GM18907 (cell line): ENCODE measurements around the gene SEC24D.

Source experiments
- ATAC-seq: cut with Tn5 transposase; IDR thresholded peaks from one replicate; pipeline ENCODE4 v1.9.1; 2021; ENCODE audit warnings: mild to moderate bottlenecking, moderate library complexity; ENCODE audit not compliant: unreplicated experiment

The SEC24D gene

GRCh38 chr4:118774989-118775388, 60.9 kb downstream of the SEC24D start:
- no peak for ATAC-seq

- no peak for ATAC-seq
Measured at GRCh38 chr4:118774321-118774720, 61.6 kb downstream of the SEC24D start.

DNA sequence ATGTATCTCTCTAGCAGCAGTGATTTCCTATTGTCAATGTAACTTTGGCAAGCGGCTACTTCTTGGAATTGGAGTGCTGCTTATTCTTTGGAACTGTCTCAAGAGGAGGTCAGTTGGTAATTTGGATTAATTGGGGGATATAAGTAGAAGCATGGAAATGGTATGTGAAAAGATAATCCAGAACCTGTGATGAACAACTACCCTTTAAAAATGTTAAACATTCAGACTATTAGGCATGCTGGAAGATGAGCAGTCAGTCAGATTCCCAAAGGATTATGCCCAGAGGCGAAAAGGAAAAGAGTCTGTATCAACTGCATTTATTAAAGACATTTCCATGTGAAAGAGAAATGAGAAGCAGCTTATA, 62.5 kb downstream of the SEC24D start:
- no peak for ATAC-seq

DNA sequence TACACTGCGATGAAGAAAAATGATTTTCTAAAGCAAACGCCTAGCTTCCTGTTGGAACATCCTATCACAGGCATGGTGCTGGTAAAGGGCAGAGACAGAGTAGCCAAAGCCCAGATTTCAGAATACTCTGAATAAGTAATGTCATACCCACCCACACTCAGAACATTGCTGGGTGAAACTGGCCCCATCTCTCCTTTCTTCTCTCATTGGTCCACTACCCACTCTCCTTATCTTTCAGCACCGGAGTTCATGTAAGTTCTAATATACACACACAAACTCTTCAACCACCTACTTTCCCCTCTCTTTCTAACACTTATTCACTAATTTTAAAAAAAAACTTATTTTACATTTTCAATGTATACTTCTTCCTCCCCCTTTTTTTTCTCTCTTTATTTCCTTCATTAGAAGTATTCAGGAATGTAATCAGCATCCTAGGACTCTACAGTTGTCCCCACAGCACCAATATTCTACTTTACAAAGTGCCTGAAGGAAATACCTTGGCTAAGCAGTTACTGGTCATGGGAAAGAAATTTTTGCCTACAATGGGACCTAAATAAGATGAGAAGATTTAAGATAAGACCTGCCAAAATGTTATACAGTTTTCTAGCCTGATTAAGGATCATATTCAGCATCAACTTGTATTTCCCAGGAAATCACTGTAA, 63.0 kb downstream of the SEC24D start:
- no peak for ATAC-seq

GRCh38 chr4:118772081-118772766, 63.7 kb downstream of the SEC24D start:
- peak; percentile 71 for ATAC-seq

GRCh38 chr4:118770741-118771187, 65.2 kb downstream of the SEC24D start:
- ATAC-seq = no peak

DNA sequence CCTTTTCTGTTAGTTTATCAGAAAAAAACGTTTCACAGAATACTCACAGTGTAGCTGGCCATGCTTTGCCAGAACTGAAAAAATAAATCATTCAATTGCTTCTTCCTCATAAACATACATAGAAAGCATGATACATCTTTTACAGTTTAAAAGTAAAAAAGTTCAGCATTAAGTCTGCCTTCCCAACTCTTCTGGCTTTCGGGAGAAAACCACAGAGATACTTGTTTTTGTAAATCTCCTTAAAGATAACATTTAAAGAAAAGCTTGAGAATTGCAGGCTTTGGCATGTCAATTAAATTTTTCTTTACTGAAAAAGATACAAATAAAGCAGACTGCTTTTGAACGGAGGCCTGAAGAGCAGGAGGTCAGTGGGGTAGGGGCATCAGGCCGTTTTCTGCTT, 66.8 kb downstream of the SEC24D start:
- no peak for ATAC-seq

- ATAC-seq = no peak
Measured at GRCh38 chr4:118767109-118767508, 68.8 kb downstream of the SEC24D start.

DNA sequence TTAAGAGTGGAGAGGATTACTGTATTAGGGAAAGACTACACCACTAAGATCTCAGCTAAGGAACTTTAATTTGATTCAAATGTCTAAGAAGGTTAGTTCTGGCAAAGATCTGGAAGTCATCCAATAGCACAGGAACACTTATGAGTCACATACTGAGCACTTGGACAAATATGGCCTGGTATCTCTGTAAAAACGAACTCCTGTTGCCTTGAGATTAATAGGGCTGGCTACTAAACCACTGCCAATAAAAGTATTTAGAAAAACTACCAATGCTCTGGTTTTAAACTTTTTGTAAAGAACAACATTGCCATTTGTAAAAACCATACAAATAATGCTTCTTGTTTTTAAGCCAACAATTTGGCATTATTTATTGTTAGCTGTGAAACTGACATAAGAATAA, 70.5 kb downstream of the SEC24D start:
- no peak for ATAC-seq

GRCh38 chr4:118762730-118763477, 73.0 kb downstream of the SEC24D start:
- ATAC-seq = no peak

DNA sequence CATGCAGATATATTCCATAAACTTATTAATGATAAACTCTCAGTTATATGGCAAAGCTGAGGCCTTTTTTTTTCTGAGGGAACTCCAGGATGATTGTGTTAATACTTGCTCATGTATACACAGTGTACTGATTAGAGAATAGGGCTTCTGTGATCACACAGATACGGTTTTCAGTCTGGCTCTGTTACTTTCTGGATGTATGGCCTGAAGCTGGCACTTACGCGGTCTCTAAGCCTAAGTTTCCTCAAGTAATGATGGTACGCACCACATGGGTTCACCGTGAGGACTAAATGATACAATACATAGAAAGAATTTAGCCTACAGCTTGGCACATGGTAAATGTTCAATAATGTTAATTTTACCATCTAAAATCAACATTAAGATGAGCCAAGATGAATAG, 73.8 kb downstream of the SEC24D start:
- ATAC-seq = no peak

- ATAC-seq = no peak
Measured at GRCh38 chr4:118761397-118762016, 74.4 kb downstream of the SEC24D start.

DNA sequence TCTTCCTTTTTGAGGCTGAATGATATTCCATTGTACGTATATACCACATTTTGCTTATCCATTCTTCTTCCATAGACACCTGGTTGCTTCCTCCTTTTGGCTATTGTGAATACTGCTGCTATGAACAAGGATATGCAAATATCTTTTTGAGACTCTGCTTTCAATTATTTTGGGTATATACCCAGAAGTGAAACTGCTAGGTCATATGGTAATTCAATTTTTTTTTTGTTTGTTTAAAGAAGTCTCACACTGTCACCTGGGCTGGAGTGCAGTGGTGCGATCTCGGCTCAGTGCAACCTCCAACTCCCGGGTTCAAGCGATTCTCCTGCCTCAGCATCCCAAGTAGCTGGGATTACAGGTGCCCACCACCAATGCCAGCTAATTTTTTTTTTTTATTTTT, 75.4 kb downstream of the SEC24D start:
- ATAC-seq = peak; percentile 98

- peak; percentile 56 for ATAC-seq
Measured at GRCh38 chr4:118760092-118760491, 75.8 kb downstream of the SEC24D start.

DNA sequence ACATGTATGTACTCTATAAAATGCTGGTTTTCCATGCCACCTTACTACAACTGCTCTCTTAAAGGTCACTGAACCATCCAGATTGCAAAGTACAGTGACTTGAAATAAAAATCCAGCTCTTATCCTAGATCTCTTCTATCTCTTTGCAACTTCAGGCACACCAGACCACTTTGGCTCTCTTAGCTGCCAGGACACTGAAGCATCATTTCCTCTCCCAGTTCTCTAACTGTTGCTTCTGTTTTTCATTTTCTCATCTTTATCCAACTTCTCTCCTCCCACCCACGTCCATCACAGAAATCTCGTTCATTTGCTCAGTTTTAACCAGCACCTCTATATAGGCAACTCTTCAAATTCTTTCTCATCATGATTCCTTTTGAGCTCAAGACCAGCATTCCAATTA, 76.4 kb downstream of the SEC24D start:
- ATAC-seq = no peak

GRCh38 chr4:118758293-118758692, 77.6 kb downstream of the SEC24D start:
- no peak for ATAC-seq

GRCh38 chr4:118757761-118758251, 78.1 kb downstream of the SEC24D start:
- no peak for ATAC-seq

GRCh38 chr4:118756958-118757357, 79.0 kb downstream of the SEC24D start:
- ATAC-seq = no peak

DNA sequence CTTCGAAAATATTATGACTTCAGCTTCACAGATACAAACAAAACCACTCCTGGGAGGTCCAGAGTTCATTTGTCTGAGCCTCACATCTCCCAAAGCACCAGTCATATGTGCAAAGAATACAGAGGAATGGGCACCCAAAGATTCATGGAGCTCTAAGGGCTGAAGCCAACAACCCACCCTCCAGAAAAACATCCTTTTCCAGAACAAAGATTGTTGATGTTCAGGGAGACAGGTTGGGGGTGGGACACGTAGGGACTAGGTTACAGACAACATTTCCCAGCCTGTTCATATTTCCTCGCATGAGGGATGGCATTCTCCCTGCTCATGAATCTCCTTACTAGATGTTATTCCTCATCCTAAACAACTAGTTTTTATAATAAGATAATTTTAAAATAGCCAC, 79.5 kb downstream of the SEC24D start:
- no peak for ATAC-seq

- no peak for ATAC-seq
Measured at GRCh38 chr4:118755438-118756226, 80.3 kb downstream of the SEC24D start.

GRCh38 chr4:118754890-118755289, 81.0 kb downstream of the SEC24D start:
- ATAC-seq = no peak
